ENCODE measurements around the gene INSYN2B. TPM values are rescaled to one million over a fixed set of nuclear protein-coding genes. Genes with fewer than 3 reads are reported as not detected.

The INSYN2B gene
- total and polyA plus RNA-seq, 2 experiments from 2014 or later: not detected

DNA sequence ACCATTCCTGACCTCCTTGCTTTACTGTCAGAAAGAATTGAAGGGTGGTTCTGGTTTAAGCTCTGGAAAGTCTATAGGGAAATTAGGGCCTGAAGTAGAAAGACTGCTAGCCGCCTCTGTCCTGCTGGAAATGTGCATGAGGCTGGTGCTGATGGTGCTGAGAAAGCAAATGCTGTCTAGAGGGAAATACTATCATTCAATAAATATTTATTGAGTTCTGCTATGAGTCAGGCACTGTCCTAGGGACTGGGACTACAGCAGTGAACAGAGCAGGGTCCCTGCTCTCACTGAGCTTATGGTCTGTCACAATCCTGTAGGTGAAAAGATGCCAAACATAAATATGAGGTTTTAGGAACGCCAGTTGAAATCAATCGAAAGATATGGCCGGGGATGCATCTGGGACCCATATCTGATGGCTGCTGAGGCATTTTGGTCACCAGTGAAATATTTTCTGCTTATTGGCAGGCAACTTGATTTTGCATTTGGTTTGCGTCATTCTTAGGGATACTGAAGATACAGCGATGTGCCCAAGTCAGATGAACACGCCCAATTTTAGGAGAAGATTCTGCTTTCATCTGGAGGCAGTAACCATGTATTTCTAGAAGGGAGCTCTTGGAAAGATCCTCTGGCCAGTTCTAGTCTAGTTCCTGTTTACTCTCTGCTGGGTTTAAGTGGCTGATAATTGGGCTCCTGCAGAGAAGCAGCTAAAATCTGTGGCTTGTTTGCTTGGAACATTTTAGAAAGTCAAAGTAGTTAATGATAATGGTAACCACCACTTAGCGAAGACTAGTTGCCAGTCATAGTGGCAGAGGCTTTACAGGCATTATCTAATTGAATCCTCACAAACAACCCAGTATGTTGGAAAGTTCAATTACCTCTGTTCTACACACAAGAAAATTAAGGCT lies 73.3 kb downstream of the INSYN2B start:
- Mint-ChIP-seq H3K27ac (no peak overlapping the region), H3K4me3 (no peak overlapping the region), H3K4me1 (peaks cover 9% of the 10 kb centered on the region; the same call in 2 of the 3 replicates), H3K36me3 (ENCODE audit: low read depth) (no peaks in the 10 kb centered on the region), H3K27me3 (ENCODE audit: insufficient read depth, low read depth, poor library complexity) (no peaks in the 10 kb centered on the region), H3K9me3 (no peaks in the 10 kb centered on the region)
- Histone ChIP-seq H3F3A (replicated peaks; ENCODE audit: low read depth) (no peaks in the 10 kb centered on the region), H3K27ac (ENCODE audit: low read depth) (no peak overlapping the region), H3K4me3 (no peak overlapping the region), H3K36me3 (ENCODE audit: insufficient read depth) (no peaks in the 10 kb centered on the region), H2AFZ (no peak overlapping the region), H3K27me3 (ENCODE audit: insufficient read depth) (no peaks in the 10 kb centered on the region), H3K4me1 (ENCODE audit: insufficient read depth) (no peaks in the 10 kb centered on the region), H3K79me2 (replicated peaks; ENCODE audit: insufficient read depth) (no peaks in the 10 kb centered on the region), H3K9me2 (ENCODE audit: insufficient read depth) (no peaks in the 10 kb centered on the region), H4K20me1 (replicated peaks; ENCODE audit: insufficient read depth) (no peaks in the 10 kb centered on the region), H3K4me2 (no peak overlapping the region)
- TF ChIP-seq, protein P1, sequence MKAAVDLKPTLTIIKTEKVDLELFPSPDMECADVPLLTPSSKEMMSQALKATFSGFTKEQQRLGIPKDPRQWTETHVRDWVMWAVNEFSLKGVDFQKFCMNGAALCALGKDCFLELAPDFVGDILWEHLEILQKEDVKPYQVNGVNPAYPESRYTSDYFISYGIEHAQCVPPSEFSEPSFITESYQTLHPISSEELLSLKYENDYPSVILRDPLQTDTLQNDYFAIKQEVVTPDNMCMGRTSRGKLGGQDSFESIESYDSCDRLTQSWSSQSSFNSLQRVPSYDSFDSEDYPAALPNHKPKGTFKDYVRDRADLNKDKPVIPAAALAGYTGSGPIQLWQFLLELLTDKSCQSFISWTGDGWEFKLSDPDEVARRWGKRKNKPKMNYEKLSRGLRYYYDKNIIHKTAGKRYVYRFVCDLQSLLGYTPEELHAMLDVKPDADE (IDR thresholded peaks at IDR 0.05): no peak
- TF ChIP-seq, protein P2, sequence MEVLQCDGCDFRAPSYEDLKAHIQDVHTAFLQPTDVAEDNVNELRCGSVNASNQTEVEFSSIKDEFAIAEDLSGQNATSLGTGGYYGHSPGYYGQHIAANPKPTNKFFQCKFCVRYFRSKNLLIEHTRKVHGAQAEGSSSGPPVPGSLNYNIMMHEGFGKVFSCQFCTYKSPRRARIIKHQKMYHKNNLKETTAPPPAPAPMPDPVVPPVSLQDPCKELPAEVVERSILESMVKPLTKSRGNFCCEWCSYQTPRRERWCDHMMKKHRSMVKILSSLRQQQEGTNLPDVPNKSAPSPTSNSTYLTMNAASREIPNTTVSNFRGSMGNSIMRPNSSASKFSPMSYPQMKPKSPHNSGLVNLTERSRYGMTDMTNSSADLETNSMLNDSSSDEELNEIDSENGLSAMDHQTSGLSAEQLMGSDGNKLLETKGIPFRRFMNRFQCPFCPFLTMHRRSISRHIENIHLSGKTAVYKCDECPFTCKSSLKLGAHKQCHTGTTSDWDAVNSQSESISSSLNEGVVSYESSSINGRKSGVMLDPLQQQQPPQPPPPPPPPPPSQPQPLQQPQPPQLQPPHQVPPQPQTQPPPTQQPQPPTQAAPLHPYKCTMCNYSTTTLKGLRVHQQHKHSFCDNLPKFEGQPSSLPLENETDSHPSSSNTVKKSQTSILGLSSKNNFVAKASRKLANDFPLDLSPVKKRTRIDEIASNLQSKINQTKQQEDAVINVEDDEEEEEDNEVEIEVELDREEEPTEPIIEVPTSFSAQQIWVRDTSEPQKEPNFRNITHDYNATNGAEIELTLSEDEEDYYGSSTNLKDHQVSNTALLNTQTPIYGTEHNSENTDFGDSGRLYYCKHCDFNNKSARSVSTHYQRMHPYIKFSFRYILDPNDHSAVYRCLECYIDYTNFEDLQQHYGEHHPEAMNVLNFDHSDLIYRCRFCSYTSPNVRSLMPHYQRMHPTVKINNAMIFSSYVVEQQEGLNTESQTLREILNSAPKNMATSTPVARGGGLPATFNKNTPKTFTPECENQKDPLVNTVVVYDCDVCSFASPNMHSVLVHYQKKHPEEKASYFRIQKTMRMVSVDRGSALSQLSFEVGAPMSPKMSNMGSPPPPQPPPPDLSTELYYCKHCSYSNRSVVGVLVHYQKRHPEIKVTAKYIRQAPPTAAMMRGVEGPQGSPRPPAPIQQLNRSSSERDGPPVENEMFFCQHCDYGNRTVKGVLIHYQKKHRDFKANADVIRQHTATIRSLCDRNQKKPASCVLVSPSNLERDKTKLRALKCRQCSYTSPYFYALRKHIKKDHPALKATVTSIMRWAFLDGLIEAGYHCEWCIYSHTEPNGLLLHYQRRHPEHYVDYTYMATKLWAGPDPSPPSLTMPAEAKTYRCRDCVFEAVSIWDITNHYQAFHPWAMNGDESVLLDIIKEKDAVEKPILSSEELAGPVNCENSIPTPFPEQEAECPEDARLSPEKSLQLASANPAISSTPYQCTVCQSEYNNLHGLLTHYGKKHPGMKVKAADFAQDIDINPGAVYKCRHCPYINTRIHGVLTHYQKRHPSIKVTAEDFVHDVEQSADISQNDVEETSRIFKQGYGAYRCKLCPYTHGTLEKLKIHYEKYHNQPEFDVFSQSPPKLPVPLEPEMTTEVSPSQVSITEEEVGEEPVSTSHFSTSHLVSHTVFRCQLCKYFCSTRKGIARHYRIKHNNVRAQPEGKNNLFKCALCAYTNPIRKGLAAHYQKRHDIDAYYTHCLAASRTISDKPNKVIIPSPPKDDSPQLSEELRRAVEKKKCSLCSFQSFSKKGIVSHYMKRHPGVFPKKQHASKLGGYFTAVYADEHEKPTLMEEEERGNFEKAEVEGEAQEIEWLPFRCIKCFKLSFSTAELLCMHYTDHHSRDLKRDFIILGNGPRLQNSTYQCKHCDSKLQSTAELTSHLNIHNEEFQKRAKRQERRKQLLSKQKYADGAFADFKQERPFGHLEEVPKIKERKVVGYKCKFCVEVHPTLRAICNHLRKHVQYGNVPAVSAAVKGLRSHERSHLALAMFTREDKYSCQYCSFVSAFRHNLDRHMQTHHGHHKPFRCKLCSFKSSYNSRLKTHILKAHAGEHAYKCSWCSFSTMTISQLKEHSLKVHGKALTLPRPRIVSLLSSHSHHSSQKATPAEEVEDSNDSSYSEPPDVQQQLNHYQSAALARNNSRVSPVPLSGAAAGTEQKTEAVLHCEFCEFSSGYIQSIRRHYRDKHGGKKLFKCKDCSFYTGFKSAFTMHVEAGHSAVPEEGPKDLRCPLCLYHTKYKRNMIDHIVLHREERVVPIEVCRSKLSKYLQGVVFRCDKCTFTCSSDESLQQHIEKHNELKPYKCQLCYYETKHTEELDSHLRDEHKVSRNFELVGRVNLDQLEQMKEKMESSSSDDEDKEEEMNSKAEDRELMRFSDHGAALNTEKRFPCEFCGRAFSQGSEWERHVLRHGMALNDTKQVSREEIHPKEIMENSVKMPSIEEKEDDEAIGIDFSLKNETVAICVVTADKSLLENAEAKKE (CRISPR knock-in tag; IDR thresholded peaks at IDR 0.05): no peak
- no peak for TF ChIP-seq POLR2AphosphoS5 (IDR thresholded peaks at IDR 0.05; ENCODE audit: low read depth)
- TF ChIP-seq CREB1 (CRISPR knock-in tag; IDR thresholded peaks at IDR 0.05; ENCODE audit: low read depth): no peak
- TF ChIP-seq ZNF331 (CRISPR knock-in tag; IDR thresholded peaks at IDR 0.05; ENCODE audit: low read depth): no peak
- TF ChIP-seq, protein P3, sequence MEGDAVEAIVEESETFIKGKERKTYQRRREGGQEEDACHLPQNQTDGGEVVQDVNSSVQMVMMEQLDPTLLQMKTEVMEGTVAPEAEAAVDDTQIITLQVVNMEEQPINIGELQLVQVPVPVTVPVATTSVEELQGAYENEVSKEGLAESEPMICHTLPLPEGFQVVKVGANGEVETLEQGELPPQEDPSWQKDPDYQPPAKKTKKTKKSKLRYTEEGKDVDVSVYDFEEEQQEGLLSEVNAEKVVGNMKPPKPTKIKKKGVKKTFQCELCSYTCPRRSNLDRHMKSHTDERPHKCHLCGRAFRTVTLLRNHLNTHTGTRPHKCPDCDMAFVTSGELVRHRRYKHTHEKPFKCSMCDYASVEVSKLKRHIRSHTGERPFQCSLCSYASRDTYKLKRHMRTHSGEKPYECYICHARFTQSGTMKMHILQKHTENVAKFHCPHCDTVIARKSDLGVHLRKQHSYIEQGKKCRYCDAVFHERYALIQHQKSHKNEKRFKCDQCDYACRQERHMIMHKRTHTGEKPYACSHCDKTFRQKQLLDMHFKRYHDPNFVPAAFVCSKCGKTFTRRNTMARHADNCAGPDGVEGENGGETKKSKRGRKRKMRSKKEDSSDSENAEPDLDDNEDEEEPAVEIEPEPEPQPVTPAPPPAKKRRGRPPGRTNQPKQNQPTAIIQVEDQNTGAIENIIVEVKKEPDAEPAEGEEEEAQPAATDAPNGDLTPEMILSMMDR (conservative IDR thresholded peaks at IDR 0.05; ENCODE audit: low read depth in 2 of 2): no peak
- no peak for TF ChIP-seq NANOG (IDR thresholded peaks at IDR 0.05; ENCODE audit: borderline replicate concordance)
- no peak for TF ChIP-seq JUNB (IDR thresholded peaks at IDR 0.05; ENCODE audit: unreplicated experiment)
- TF ChIP-seq STAT1 (IDR thresholded peaks at IDR 0.05; ENCODE audit: unreplicated experiment): no peak
- no peak for TF ChIP-seq EZH2 (IDR thresholded peaks at IDR 0.05; ENCODE audit: low read depth, unreplicated experiment)
- TF ChIP-seq, protein P4, sequence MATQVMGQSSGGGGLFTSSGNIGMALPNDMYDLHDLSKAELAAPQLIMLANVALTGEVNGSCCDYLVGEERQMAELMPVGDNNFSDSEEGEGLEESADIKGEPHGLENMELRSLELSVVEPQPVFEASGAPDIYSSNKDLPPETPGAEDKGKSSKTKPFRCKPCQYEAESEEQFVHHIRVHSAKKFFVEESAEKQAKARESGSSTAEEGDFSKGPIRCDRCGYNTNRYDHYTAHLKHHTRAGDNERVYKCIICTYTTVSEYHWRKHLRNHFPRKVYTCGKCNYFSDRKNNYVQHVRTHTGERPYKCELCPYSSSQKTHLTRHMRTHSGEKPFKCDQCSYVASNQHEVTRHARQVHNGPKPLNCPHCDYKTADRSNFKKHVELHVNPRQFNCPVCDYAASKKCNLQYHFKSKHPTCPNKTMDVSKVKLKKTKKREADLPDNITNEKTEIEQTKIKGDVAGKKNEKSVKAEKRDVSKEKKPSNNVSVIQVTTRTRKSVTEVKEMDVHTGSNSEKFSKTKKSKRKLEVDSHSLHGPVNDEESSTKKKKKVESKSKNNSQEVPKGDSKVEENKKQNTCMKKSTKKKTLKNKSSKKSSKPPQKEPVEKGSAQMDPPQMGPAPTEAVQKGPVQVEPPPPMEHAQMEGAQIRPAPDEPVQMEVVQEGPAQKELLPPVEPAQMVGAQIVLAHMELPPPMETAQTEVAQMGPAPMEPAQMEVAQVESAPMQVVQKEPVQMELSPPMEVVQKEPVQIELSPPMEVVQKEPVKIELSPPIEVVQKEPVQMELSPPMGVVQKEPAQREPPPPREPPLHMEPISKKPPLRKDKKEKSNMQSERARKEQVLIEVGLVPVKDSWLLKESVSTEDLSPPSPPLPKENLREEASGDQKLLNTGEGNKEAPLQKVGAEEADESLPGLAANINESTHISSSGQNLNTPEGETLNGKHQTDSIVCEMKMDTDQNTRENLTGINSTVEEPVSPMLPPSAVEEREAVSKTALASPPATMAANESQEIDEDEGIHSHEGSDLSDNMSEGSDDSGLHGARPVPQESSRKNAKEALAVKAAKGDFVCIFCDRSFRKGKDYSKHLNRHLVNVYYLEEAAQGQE (IDR thresholded peaks at IDR 0.05; ENCODE audit: unreplicated experiment): no peak
- no peak for TF ChIP-seq EZH2phosphoT487 (IDR thresholded peaks at IDR 0.05; ENCODE audit: unreplicated experiment)
- TF ChIP-seq ZNF114 (CRISPR knock-in tag; IDR thresholded peaks at IDR 0.05): no peak
- DNase-seq (ENCODE audit: low spot score) (no peak), ATAC-seq (no peak)
